ENCODE results near the gene KIAA1586.
"Not testable (repeated sequence)": the region's sequence is repeated elsewhere in the genome, so short reads cannot be mapped to it uniquely, and the experiment has no call there.

Gene KIAA1586

GRCh38 chr6:57027301-57027700, 19.2 kb upstream of the KIAA1586 start:
- TF ChIP-seq CTCF (IDR thresholded peaks at IDR 0.05; ENCODE audit: control insufficient read depth, extremely low read depth, insufficient read depth), result no peak
- DNase-seq (ENCODE audit: low read depth), result no peak
- no peak overlapping the region for H3K4me3 ChIP-seq (ENCODE audit: low read depth, low read length)

- DNase-seq (ENCODE audit: low read depth), result no peak
- TF ChIP-seq CTCF (IDR thresholded peaks at IDR 0.05; ENCODE audit: control insufficient read depth, extremely low read depth, insufficient read depth), result no peak
- no peak overlapping the region for H3K4me3 ChIP-seq (ENCODE audit: low read depth, low read length)
Measured at GRCh38 chr6:57029213-57029612, 17.3 kb upstream of the KIAA1586 start.

DNA sequence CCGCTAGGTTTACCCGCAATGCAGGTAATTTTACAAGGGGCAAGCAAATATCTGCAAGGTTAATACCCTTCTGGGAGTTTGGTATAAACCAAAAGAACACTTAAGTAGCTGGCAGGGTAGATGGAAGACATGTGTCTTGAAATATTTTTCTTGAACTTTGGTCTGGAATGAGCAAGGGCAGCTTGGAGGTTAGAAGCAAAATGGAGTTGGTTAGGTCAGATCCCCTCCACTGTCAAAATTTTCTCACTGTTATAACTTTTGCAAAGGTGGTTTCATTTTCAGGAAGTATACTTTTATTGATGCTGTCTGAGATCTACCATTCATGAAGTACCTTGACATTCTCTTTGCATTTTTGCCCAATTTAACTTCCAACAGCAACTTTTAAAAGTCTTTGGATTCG, 13.3 kb upstream of the KIAA1586 start:
- H3K4me3 ChIP-seq (ENCODE audit: low read depth, low read length), result no peak overlapping the region
- no peak for TF ChIP-seq CTCF (IDR thresholded peaks at IDR 0.05; ENCODE audit: control insufficient read depth, extremely low read depth, insufficient read depth)
- no peak for DNase-seq (ENCODE audit: low read depth)

- TF ChIP-seq CTCF (IDR thresholded peaks at IDR 0.05; ENCODE audit: control insufficient read depth, extremely low read depth, insufficient read depth), result no peak
- no peak overlapping the region for H3K4me3 ChIP-seq (ENCODE audit: low read depth, low read length)
- no peak for DNase-seq (ENCODE audit: low read depth)
Measured at GRCh38 chr6:57035549-57035948, 10.9 kb upstream of the KIAA1586 start.

GRCh38 chr6:57038906-57039305, 7.6 kb upstream of the KIAA1586 start:
- no peak for TF ChIP-seq CTCF (IDR thresholded peaks at IDR 0.05; ENCODE audit: control insufficient read depth, extremely low read depth, insufficient read depth)
- H3K4me3 ChIP-seq (ENCODE audit: low read depth, low read length), result no peak overlapping the region
- no peak for DNase-seq (ENCODE audit: low read depth)

DNA sequence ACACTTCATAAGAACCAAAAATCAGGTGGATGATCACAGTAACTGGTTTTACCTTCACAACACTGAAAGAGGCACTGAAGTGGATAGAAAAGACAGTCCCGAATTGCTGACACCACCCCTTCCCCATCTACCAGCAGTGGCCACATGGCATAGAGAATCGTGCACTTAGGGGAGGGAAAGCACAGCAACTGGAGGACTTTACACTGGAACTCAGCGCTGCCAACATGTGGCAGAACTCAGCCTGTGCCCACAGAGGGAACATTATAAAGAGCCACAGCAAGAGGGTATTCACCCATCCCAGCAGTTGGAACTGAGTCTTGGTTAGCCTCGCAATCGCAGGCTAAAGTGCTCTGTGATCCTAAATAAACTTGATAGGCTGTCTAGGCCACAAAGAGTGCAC, 6.5 kb upstream of the KIAA1586 start:
- TF ChIP-seq CTCF (IDR thresholded peaks at IDR 0.05; ENCODE audit: control insufficient read depth, extremely low read depth, insufficient read depth), result no peak
- no peak for DNase-seq (ENCODE audit: low read depth)
- no peak overlapping the region for H3K4me3 ChIP-seq (ENCODE audit: low read depth, low read length)

DNA sequence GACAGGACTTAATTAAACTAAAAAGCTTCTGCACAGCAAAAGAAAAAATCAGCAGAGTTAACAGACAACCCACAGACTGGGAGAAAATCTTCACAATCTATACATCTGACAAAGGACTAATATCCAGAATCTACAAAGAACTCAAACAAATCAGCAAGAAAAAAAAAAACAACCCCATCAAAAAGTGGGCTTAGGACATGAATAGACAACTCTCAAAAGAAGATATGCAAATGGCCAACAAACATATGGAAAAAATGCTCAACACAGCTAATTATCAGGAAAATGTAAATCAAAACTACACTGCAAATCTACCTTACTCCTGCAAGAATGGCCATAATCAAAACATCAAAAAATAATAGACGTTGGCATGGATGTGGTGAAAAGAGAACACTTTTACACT, 2.4 kb upstream of the KIAA1586 start:
- not testable (repeated sequence) for DNase-seq (ENCODE audit: low read depth); H3K4me3 ChIP-seq (ENCODE audit: low read depth, low read length)

DNA sequence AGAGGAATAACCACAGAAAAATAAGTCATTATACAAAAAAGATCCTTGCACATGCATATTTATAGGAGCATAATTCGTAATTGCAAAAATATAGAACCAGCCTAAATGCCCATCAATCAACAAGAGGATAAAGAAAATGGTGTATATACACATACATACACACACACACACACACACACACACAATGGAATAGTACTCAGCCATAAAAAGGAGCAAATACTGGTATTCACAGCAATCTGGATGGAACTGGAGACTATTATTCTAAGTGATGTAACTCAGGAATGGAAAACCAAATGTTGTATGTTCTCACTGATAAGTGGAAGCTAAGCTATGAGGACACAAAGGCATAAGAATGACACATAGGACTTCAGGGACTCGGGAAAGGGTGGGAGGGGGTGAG, 1.9 kb upstream of the KIAA1586 start:
- DNase-seq (ENCODE audit: low read depth), result no peak
- no peak overlapping the region for H3K4me3 ChIP-seq (ENCODE audit: low read depth, low read length)
- TF ChIP-seq CTCF (IDR thresholded peaks at IDR 0.05; ENCODE audit: control insufficient read depth, extremely low read depth, insufficient read depth), result no peak

DNA sequence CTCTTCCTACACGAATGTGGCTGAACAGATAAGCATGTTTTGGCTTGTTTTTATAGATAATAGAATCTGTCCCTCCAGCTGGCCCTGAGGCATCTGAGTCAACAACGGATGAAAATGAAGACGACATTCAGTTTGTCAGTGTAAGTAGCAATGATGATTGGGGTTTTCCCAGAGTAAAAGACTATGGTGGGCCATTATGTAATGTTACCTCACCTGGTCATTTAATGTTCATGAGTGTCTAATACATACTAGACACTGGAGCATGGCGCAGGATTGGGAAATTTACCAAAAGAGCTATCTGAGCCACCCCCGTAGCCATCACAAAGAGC, 728 bp downstream of the KIAA1586 start:
- not testable (repeated sequence) for DNase-seq (ENCODE audit: low read depth); H3K4me3 ChIP-seq (ENCODE audit: low read depth, low read length)

GRCh38 chr6:57047859-57048258, 1.4 kb downstream of the KIAA1586 start:
- not testable (repeated sequence) for DNase-seq (ENCODE audit: low read depth); H3K4me3 ChIP-seq (ENCODE audit: low read depth, low read length)
